Neuronal stem cell (in vitro differentiated cells): ENCODE results near the gene SPRN.
"Not testable (repeated sequence)": the region's sequence is repeated elsewhere in the genome, so short reads cannot be mapped to it uniquely, and the experiment has no call there.

Source experiments
- DNase-seq: peaks from one replicate; pipeline ENCODE4 v3.0.0-alpha.2; 2013; ENCODE audit warnings: low spot score
- H2AFZ ChIP-seq: one replicate; pipeline ENCODE4 v1.6.1; 2013; ENCODE audit warnings: mild to moderate bottlenecking, low read length, inconsistent platforms
- H2AK5ac ChIP-seq: 2 replicates; pipeline ENCODE4 v1.6.1; 2013; ENCODE audit warnings: low read depth, mild to moderate bottlenecking, inconsistent platforms, low read length, moderate library complexity, mixed read lengths
- H2BK120ac ChIP-seq: 2 replicates; pipeline ENCODE4 v1.6.1; 2013; ENCODE audit warnings: low read depth, mild to moderate bottlenecking, inconsistent platforms, low read length, moderate library complexity, mixed read lengths
- H2BK12ac ChIP-seq: one replicate; pipeline ENCODE4 v1.6.1; 2013; ENCODE audit warnings: low read length, inconsistent platforms
- H2BK15ac ChIP-seq: 2 replicates; pipeline ENCODE4 v1.6.1; 2013; ENCODE audit warnings: mild to moderate bottlenecking, low read length, inconsistent platforms, mixed read lengths
- H2BK5ac ChIP-seq: one replicate; pipeline ENCODE4 v1.6.1; 2013; ENCODE audit warnings: inconsistent platforms, mild to moderate bottlenecking, low read length, moderate library complexity
- H3K14ac ChIP-seq: one replicate; pipeline ENCODE4 v1.6.1; 2013; ENCODE audit warnings: low read length, inconsistent platforms
- H3K18ac ChIP-seq: 2 replicates; pipeline ENCODE4 v1.6.1; 2013; ENCODE audit warnings: low read length, inconsistent platforms
- H3K23ac ChIP-seq: 2 replicates; pipeline ENCODE4 v1.6.1; 2013; ENCODE audit warnings: low read depth, mild to moderate bottlenecking, mixed read lengths, low read length, inconsistent platforms; ENCODE audit not compliant: poor library complexity
- H3K27ac ChIP-seq: replicated peaks from 3 replicates; pipeline ENCODE4 v1.5.1; 2013; ENCODE audit warnings: low read length, inconsistent platforms
- H3K27me3 ChIP-seq, 3 experiments: 2 replicates each; pipeline ENCODE4 v1.6.1; 2013; ENCODE audit warnings: low read length in 3 of 3, mild to moderate bottlenecking in 2 of 3, inconsistent platforms in 1 of 3, low read depth in 1 of 3, mixed read lengths in 1 of 3, moderate library complexity in 1 of 3; ENCODE audit not compliant: control insufficient read depth in 3 of 3, insufficient read depth in 3 of 3
- H3K36me3 ChIP-seq, 2 donors: replicated peaks in 1 of 2; 2 replicates each; pipeline ENCODE4 v1.6.1; 2013; ENCODE audit warnings: low read length in 2 of 2; ENCODE audit not compliant: control insufficient read depth in 2 of 2, insufficient read depth in 2 of 2
- H3K4ac ChIP-seq: 2 replicates; pipeline ENCODE4 v1.6.1; 2013; ENCODE audit warnings: inconsistent platforms, mild to moderate bottlenecking, low read length, moderate library complexity
- H3K4me1 ChIP-seq, 2 donors: 1 replicate in 1 of 2; 2 replicates in 1 of 2; pipeline ENCODE4 v1.6.1; 2013; ENCODE audit warnings: low read length in 2 of 2, low read depth in 1 of 2; ENCODE audit not compliant: control insufficient read depth in 2 of 2, insufficient read depth in 1 of 2
- H3K4me2 ChIP-seq: one replicate; pipeline ENCODE4 v1.6.1; 2013; ENCODE audit warnings: mild to moderate bottlenecking, low read length, inconsistent platforms; ENCODE audit not compliant: insufficient read depth, poor library complexity, severe bottlenecking
- H3K4me3 ChIP-seq, 2 donors: 2 replicates each; pipeline ENCODE4 v1.5.1; 2013; ENCODE audit warnings: low read length in 2 of 2, mild to moderate bottlenecking in 2 of 2, inconsistent platforms in 1 of 2, moderate library complexity in 1 of 2
- H3K79me1 ChIP-seq: one replicate; pipeline ENCODE4 v1.6.1; 2013; ENCODE audit warnings: low read depth, mild to moderate bottlenecking, inconsistent platforms, low read length, moderate library complexity
- H3K9ac ChIP-seq: one replicate; pipeline ENCODE4 v1.6.1; 2013; ENCODE audit warnings: mild to moderate bottlenecking, low read depth, low read length, inconsistent platforms; ENCODE audit not compliant: poor library complexity
- H3K9me3 ChIP-seq, 2 donors: replicated peaks in 1 of 2; 2 replicates each; pipeline versions ENCODE3 to v1.6.1; 2013; ENCODE audit warnings: low read length in 2 of 2, mild to moderate bottlenecking in 2 of 2, inconsistent platforms in 1 of 2, low read depth in 1 of 2, mixed read lengths in 1 of 2, moderate library complexity in 1 of 2; ENCODE audit not compliant: control insufficient read depth in 2 of 2, insufficient read depth in 1 of 2
- H4K8ac ChIP-seq: one replicate; pipeline ENCODE4 v1.6.1; 2013; ENCODE audit warnings: low read depth, mild to moderate bottlenecking, inconsistent platforms, low read length, moderate library complexity
- H4K91ac ChIP-seq: one replicate; pipeline ENCODE4 v1.6.1; 2013; ENCODE audit warnings: low read length, low read depth, mild to moderate bottlenecking, inconsistent platforms; ENCODE audit not compliant: poor library complexity
- WGBS, 2 donors: extraction: QIAGEN DNeasy Blood & Tissue Kit; methylation state at CpG; one replicate each; pipeline ENCODE4 v1.1.7; 2013; ENCODE audit warnings: missing lambda C conversion rate in 2 of 2, mixed read lengths in 1 of 2; ENCODE audit not compliant: insufficient read length in 2 of 2, insufficient replicate concordance in 1 of 2; ENCODE audit errors: extremely low coverage in 2 of 2; 5-methylcytosine and 5-hydroxymethylcytosine counted together

SPRN gene

DNA sequence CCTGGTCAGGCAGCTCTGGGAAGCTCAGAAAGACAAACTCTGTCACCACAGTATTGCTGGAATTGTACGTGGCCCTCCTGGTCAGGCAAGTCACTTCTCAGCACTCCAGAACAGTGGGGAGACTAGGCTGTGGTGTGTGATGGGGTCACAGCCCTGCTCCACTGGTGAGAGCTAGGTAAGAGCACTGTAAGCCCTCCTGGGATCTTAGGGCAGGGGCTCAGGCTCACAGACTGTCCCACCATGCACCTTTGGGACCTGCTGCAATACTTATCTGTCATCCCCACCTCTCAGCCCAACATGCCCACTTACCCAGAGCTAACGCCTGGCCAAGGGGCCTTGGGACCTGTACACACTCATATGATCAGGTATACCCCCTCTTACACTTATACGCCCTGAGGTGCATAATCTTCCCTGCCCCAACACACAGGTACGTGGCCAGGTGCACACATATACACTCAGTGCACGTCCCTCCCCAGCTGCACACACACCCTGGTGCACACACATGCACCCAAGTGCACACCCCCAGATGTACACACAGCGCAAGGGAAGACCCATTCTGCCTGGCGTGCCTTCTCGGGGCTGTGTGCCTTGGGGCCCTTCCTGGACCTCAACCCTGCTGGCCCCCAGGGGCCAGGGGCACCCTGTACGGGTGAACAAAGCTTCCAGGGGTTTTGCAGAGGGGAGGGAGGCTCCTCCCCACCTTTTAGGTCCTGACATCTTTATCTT, 7.6 kb upstream of the SPRN start:
- no CpG with 5 or more reads among the region's 9 CpGs for WGBS, 2 donors

DNA sequence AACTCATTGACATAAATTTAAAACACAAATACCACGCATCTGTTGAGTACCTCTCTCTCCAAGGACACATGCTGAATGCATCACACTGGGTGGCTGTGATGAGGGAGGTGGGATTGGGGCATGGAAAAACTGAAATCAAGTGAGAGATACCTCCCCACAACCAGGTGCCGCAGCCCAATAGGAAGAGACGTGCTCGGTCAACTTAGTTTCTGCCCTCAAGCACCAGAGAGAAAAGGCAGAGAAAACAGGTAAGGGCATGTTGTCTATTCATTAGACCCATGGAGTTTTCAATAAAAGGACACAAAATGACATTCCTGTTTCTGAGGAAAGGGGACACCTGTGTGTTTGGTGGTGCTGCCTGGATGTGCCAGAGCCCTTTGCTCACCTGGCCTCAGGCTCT, 5.1 kb upstream of the SPRN start:
- not testable (repeated sequence) for H4K91ac ChIP-seq, H3K14ac ChIP-seq, H3K27ac ChIP-seq, H3K9ac ChIP-seq, H2BK12ac ChIP-seq, H2BK5ac ChIP-seq, H2AFZ ChIP-seq, H3K36me3 ChIP-seq, H3K23ac ChIP-seq, H3K18ac ChIP-seq, H3K4ac ChIP-seq, H3K4me1 ChIP-seq, H3K4me3 ChIP-seq, H3K79me1 ChIP-seq, H2BK15ac ChIP-seq, H3K27me3 ChIP-seq, H2BK120ac ChIP-seq, H3K4me2 ChIP-seq, H2AK5ac ChIP-seq, DNase-seq, H3K9me3 ChIP-seq, H4K8ac ChIP-seq
- WGBS, 2 donors, result no CpG with 5 or more reads among the region's 4 CpGs

More for the DNA sequence above, 7.6 kb upstream of the SPRN start:
- H2BK12ac ChIP-seq, H3K9ac ChIP-seq, H3K23ac ChIP-seq, H3K79me1 ChIP-seq, H2AK5ac ChIP-seq, H3K4me1 ChIP-seq, H3K27ac ChIP-seq, H3K4me2 ChIP-seq, H3K36me3 ChIP-seq, H2BK120ac ChIP-seq, H3K27me3 ChIP-seq, H3K9me3 ChIP-seq, H3K4me3 ChIP-seq, H2BK15ac ChIP-seq, H3K4ac ChIP-seq, H2AFZ ChIP-seq, DNase-seq, H4K91ac ChIP-seq, H3K14ac ChIP-seq, H4K8ac ChIP-seq, H2BK5ac ChIP-seq, H3K18ac ChIP-seq: not testable (repeated sequence)

DNA sequence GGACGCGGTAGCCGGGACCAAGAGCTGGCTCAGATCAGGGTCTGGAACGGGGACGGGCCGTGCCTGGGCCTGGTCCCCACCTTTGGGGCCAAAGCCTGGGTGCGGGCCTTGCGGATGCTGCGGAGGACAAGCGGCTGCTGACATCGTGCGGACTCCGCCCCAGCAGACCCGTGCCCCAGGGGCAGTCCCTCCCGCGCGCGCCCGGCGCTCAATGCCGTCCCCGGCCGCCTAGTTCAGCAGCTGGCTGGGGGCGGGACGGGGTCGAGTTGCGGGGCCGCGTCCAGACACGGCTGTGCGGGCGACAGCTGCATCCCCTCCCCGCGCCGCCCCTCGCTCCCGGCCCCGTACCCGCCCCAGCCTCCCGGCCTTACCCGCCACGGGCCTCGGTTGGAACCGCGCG, 323 bp downstream of the SPRN start:
- H3K14ac ChIP-seq, H3K27ac ChIP-seq, H3K27me3 ChIP-seq, H4K91ac ChIP-seq, H3K4ac ChIP-seq, H3K9me3 ChIP-seq, H3K79me1 ChIP-seq, H2BK15ac ChIP-seq, H3K9ac ChIP-seq, DNase-seq, H2BK12ac ChIP-seq, H3K4me1 ChIP-seq, H2AK5ac ChIP-seq, H2AFZ ChIP-seq, H3K4me3 ChIP-seq, H4K8ac ChIP-seq, H3K23ac ChIP-seq, H3K18ac ChIP-seq, H2BK120ac ChIP-seq, H2BK5ac ChIP-seq: not testable (repeated sequence)
- peaks cover 11 to 24% of the 10 kb centered on the region in 2 donors for H3K36me3 ChIP-seq
- peak overlapping the region; percentile 11 for H3K4me2 ChIP-seq
- WGBS, 2 donors, result no CpG with 5 or more reads among the region's 46 CpGs

DNA sequence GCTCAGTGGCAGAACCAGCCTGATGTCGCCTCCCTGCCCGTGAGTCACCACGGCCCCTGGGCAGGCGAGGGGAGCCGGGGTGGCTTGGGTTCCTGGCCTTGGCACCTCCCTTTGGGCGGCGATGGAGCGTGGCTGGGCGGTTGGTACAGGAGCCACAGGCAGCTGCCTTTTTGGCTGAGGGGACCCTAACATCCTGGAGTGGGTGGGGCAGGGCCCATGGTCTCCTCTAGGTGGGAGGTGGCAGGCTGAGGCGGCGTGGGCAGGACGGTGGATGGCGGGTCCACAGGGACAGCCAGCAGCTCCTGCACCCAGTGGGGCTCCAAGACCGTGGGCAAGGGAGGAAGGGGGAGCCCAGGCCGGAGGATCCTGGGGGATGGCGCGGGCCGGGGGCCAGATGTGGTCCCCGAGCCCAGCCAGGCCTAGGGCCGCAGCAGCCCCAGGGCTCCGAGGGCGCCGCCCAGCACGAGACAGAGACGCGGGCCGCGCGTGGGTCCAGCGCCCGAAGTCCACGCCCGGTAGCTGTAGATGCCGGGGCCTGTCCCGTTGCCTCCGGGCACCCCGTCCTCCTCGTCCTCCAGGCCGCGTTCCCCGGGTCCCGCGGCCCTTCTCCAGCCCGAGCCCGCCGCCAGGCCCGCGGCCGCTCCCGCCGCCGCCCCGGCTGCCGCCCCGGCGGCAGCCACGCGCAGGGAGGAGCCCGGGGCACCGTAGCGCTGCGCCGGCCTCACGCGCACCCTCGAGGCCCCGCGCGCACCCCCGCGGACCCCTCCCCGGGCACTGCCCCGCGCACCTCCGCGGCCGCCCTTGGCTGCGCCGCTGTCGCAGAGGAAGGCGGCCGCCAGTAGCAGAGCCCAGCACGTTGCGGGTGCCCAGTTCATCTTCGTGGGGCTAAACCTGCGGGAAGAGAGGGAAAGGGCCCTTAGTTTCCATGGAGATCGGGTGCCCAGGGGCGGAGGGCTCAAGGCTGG, 1.3 kb downstream of the SPRN start:
- Histone ChIP-seq H2BK120ac (no peak overlapping the region), H3K4me3 (peak overlapping the region in 1 of 2 donors; percentile 50), H3K79me1 (peaks cover 2% of the 10 kb centered on the region), H3K9ac (no peak overlapping the region), H3K18ac (peak overlapping the region; percentile 57), H3K14ac (peak overlapping the region; percentile 38), H3K23ac (no peak overlapping the region), H3K9me3 (no peaks in the 10 kb centered on the region), H3K27me3 (peaks cover 0 to 6% (median 0%) of the 10 kb centered on the region in 3 experiments), H4K91ac (no peak overlapping the region), H2BK15ac (no peak overlapping the region), H2BK5ac (peak overlapping the region; percentile 5), H3K4ac (no peak overlapping the region), H4K8ac (peak overlapping the region; percentile 43), H3K4me2 (peak overlapping the region; percentile 49), H2BK12ac (no peak overlapping the region), H2AK5ac (no peak overlapping the region), H3K4me1 (no peaks in the 10 kb centered on the region), H3K27ac (no peak overlapping the region), H3K36me3 (peaks cover 15 to 34% of the 10 kb centered on the region in 2 donors), H2AFZ (no peak overlapping the region)
- WGBS, 2 donors, result no CpG with 5 or more reads among the region's 88 CpGs
- no peak for DNase-seq
